KMS-11 (cell line): Measurements from ENCODE around the gene PHF21B.

Experiments
- H2AFZ ChIP-seq: fragments of 200-600 bp; sonication (generic); 2 replicates; pipeline ENCODE4 v1.6.1; 2016; ENCODE audit warnings: antibody characterized with exemption, mixed run types, low read depth
- H3K27ac ChIP-seq: fragments of 200-600 bp; sonication (generic); 2 replicates; pipeline ENCODE4 v1.6.1; 2016; ENCODE audit warnings: mild to moderate bottlenecking, mixed run types
- H3K27me3 ChIP-seq: fragments of 200-600 bp; sonication (generic); 2 replicates; pipeline ENCODE4 v1.6.1; 2017; ENCODE audit warnings: mild to moderate bottlenecking, low read depth, mixed run types, moderate library complexity; ENCODE audit not compliant: insufficient read depth
- H3K36me3 ChIP-seq: fragments of 200-600 bp; sonication (generic); 2 replicates; pipeline ENCODE4 v1.6.1; 2017; ENCODE audit warnings: mild to moderate bottlenecking, mixed run types; ENCODE audit not compliant: insufficient read depth
- H3K4me1 ChIP-seq: fragments of 200-600 bp; sonication (generic); 2 replicates; pipeline ENCODE4 v1.6.1; 2016; ENCODE audit warnings: mild to moderate bottlenecking, low read depth, mixed run types; ENCODE audit not compliant: poor library complexity, severe bottlenecking
- H3K4me2 ChIP-seq: fragments of 200-600 bp; sonication (generic); 2 replicates; pipeline ENCODE4 v1.7.0; 2016; ENCODE audit warnings: mild to moderate bottlenecking, mixed run types
- H3K4me3 ChIP-seq: fragments of 200-600 bp; sonication (generic); IDR thresholded peaks from 2 replicates; pipeline ENCODE4 v1.6.1; 2017; ENCODE audit warnings: low read depth, low read length, mixed read lengths; ENCODE audit not compliant: insufficient read depth
- H3K79me2 ChIP-seq: fragments of 200-600 bp; sonication (generic); 2 replicates; pipeline ENCODE4 v1.6.1; 2016; ENCODE audit warnings: low read depth, mixed run types; ENCODE audit not compliant: insufficient read depth
- H3K9ac ChIP-seq: fragments of 200-600 bp; sonication (generic); 2 replicates; pipeline ENCODE4 v1.6.1; 2016; ENCODE audit warnings: mild to moderate bottlenecking, mixed run types
- H4K20me1 ChIP-seq: fragments of 200-600 bp; sonication (generic); 2 replicates; pipeline ENCODE4 v1.6.1; 2016; ENCODE audit warnings: mild to moderate bottlenecking, mixed run types; ENCODE audit not compliant: insufficient read depth
- CTCF ChIP-seq: fragments of 200-600 bp; sonication (generic); conservative IDR thresholded peaks from 2 replicates; pipeline ENCODE4 v1.6.1; 2017; ENCODE audit warnings: low read depth, mild to moderate bottlenecking, antibody characterized with exemption, low read length, moderate library complexity, mixed read lengths

The PHF21B gene

GRCh38 chr22:45008751-45009605, 827 bp downstream of the PHF21B start:
- Histone ChIP-seq H4K20me1 (no peaks in the 10 kb centered on the region), H3K4me2 (no peak overlapping the region), H3K36me3 (no peaks in the 10 kb centered on the region), H2AFZ (no peak overlapping the region), H3K9ac (no peak overlapping the region), H3K27me3 (peaks cover 15% of the 10 kb centered on the region), H3K27ac (no peak overlapping the region), H3K79me2 (no peaks in the 10 kb centered on the region), H3K4me1 (no peaks in the 10 kb centered on the region), H3K4me3 (no peak overlapping the region)
- no peak for TF ChIP-seq CTCF

GRCh38 chr22:45008186-45008681, 1.6 kb downstream of the PHF21B start:
- Histone ChIP-seq H4K20me1 (no peaks in the 10 kb centered on the region), H3K4me3 (no peak overlapping the region), H2AFZ (no peak overlapping the region), H3K9ac (no peak overlapping the region), H3K79me2 (no peaks in the 10 kb centered on the region), H3K4me1 (no peaks in the 10 kb centered on the region), H3K27me3 (peaks cover 15% of the 10 kb centered on the region), H3K36me3 (no peaks in the 10 kb centered on the region), H3K4me2 (no peak overlapping the region), H3K27ac (no peak overlapping the region)
- TF ChIP-seq CTCF = no peak

- Histone ChIP-seq H3K9ac (no peak overlapping the region), H4K20me1 (no peaks in the 10 kb centered on the region), H3K79me2 (no peaks in the 10 kb centered on the region), H3K36me3 (no peaks in the 10 kb centered on the region), H3K4me1 (no peaks in the 10 kb centered on the region), H3K4me3 (no peak overlapping the region), H3K27me3 (peaks cover 15% of the 10 kb centered on the region), H3K27ac (no peak overlapping the region), H3K4me2 (no peak overlapping the region), H2AFZ (no peak overlapping the region)
- no peak for TF ChIP-seq CTCF
These were observed 2.2 kb downstream of the PHF21B start for GRCh38 chr22:45007391-45008185.

- no peak overlapping the region for H3K4me3 ChIP-seq
- no peak overlapping the region for H3K27ac ChIP-seq
- H3K9ac ChIP-seq = no peak overlapping the region
These were observed 2.8 kb downstream of the PHF21B start for GRCh38 chr22:45006964-45007390.

More at GRCh38 chr22:45006964-45007390, 2.8 kb downstream of the PHF21B start:
- H3K4me1 ChIP-seq = no peaks in the 10 kb centered on the region
- H2AFZ ChIP-seq = no peak overlapping the region
- no peaks in the 10 kb centered on the region for H3K36me3 ChIP-seq
- no peaks in the 10 kb centered on the region for H3K79me2 ChIP-seq
- H4K20me1 ChIP-seq = no peaks in the 10 kb centered on the region
- H3K27me3 ChIP-seq = peaks cover 15% of the 10 kb centered on the region
- no peak overlapping the region for H3K4me2 ChIP-seq
- TF ChIP-seq CTCF = no peak
